ENCODE measurements around the gene ACTN1.
A peak's percentile ranks its signal among the peaks of the same experiment; 100 is the strongest.
"Not testable (repeated sequence)": the region's sequence is repeated elsewhere in the genome, so short reads cannot be mapped to it uniquely, and the experiment has no call there.

Gene ACTN1

DNA sequence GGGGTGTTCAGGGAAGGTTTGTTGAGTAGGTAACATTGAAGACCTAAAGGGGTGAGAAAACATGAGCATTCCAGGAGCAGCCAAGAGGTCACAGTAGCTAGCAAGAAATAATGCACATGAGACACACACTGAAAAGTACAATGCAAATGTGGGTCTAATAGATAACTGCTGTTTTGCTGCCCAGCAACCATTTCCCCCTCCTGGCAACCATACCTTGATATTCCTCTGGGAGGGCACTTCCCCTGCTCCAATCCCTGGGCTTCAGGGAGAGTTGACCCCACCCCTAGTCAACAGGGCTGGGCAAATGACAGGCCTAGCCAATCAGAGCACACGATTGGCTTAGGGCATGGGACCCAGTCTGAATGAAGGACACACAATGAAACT is 8.5 kb upstream of the ACTN1 start:
- DNase-seq (ENCODE audit: insufficient read length, low spot score) (no peak), FAIRE-seq (no peak)

- FAIRE-seq = no peak
Measured at GRCh38 chr14:68986926-68987652, 8.0 kb upstream of the ACTN1 start.

DNA sequence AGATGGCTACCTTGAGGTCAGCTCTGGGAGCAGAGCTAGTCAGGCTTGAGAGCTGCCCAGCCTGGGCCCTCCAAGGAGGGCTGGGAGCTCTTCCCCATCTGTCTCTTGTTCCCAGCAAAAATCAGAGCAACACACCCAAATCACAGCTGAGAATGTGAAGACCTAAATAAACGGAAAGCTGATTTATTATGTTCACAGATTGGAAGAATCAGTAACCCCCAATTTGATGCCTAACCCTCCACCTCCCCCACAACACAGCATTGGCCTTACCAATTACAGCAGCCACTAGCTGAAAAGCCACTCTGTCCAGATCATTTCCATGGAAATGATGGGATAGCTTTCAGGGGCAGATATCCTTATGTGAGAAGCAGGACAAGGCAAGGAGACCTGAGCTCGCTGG is 7.1 kb upstream of the ACTN1 start:
- DNase-seq (ENCODE audit: insufficient read length, low spot score) (no peak), FAIRE-seq (no peak)

More at GRCh38 chr14:68986926-68987652, 8.0 kb upstream of the ACTN1 start:
- no peak for DNase-seq (ENCODE audit: insufficient read length, low spot score)

- DNase-seq (ENCODE audit: insufficient read length, low spot score) (no peak), FAIRE-seq (no peak)
Measured at GRCh38 chr14:68984686-68985085, 5.6 kb upstream of the ACTN1 start.

- DNase-seq (ENCODE audit: insufficient read length, low spot score) (no peak), FAIRE-seq (no peak)
Measured at GRCh38 chr14:68983191-68983590, 4.1 kb upstream of the ACTN1 start.

DNA sequence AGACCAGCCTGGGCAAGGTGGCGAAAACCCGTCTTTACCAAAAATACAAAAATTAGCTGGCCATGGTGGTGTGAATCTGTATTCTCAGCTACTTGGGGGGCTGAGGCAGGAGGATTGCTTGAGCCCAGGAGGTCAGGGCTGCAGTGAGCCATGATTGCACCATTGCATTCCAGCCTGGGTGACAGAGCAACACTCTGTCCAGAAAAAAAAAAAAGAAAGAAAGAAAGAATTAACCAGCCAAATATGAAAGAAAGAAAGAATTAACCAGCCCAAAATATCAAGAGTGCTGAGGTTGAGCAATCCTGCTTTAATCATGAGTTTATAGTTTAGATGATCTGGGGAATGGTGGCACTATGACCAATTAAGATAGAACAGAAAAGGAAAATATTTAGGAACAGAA is 3.5 kb upstream of the ACTN1 start:
- no peak for DNase-seq (ENCODE audit: insufficient read length, low spot score)
- no peak for FAIRE-seq

- FAIRE-seq = no peak
Measured at GRCh38 chr14:68981539-68981976, 2.5 kb upstream of the ACTN1 start.

DNA sequence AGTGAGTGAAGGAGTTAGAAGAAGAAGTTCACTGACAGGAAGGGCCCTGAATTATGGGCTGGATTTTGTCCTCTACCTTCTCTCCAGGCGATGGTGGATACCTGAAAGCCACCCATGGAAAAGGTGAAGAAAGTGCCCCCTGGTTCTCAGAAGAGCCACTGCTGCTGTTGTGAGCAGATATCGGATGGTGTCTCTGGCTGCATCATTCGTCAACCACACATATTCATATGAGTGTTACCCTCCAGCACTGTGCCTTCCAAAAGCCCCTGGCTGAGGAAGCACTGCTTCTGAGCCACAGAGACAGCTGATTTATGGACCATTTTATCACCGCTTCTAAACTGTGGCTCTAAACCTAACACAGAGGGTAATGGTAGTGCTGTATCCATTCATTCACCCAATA is 2.0 kb upstream of the ACTN1 start:
- no peak for FAIRE-seq

More at GRCh38 chr14:68981539-68981976, 2.5 kb upstream of the ACTN1 start:
- no peak for DNase-seq (ENCODE audit: insufficient read length, low spot score)

GRCh38 chr14:68979722-68980451 is 785 bp upstream of the ACTN1 start:
- FAIRE-seq (no peak), DNase-seq (ENCODE audit: insufficient read length, low spot score) (no peak)

More for the DNA sequence above, 2.0 kb upstream of the ACTN1 start:
- no peak for DNase-seq (ENCODE audit: insufficient read length, low spot score)

DNA sequence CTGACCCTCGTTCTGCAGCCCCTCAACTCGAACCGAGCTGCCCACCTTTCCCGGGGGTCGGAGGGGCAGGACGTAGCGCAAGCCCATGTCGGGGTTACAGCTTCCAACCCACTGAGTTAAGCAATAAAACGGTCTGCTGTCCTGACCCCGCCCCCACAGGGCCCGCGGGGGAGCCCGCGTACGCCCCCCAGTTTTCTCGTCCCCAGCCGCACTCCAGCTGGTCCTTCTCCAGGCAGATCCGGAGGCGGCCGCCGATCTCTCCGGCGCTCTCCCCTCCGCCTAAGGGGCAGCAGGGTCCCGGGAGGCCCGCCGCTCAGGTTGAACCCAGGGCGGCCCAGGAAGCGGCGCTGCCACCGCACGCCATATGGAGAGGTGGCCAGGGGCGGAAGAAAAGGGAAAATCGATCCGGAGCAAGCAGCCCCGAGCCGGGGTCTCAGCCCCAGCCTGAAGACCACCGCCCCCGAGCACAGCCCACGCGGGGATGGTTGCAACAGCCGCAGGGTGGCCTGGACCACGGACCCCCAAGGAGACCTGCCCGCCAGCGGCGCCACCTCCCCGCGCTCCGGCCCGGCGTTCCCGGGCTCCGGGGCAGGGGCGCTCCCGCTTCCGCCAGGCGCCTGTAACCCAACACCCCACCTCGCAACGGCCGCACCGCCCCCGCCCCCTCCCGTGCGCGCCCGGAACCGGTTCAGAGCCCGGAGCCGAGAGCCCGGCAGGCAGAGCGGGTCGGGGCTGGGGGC is 760 bp downstream of the ACTN1 start:
- DNase-seq (ENCODE audit: insufficient read length, low spot score) (peak; percentile 49), FAIRE-seq (no peak)

- DNase-seq (ENCODE audit: insufficient read length, low spot score) (peak; percentile 45), FAIRE-seq (peak; percentile 4)
Measured at GRCh38 chr14:68977718-68978171, 1.4 kb downstream of the ACTN1 start.

- FAIRE-seq (peak; percentile 37), DNase-seq (ENCODE audit: insufficient read length, low spot score) (no peak)
Measured at GRCh38 chr14:68977180-68977717, 1.9 kb downstream of the ACTN1 start.

GRCh38 chr14:68976160-68977067 is 2.7 kb downstream of the ACTN1 start:
- FAIRE-seq (no peak), DNase-seq (ENCODE audit: insufficient read length, low spot score) (no peak)

DNA sequence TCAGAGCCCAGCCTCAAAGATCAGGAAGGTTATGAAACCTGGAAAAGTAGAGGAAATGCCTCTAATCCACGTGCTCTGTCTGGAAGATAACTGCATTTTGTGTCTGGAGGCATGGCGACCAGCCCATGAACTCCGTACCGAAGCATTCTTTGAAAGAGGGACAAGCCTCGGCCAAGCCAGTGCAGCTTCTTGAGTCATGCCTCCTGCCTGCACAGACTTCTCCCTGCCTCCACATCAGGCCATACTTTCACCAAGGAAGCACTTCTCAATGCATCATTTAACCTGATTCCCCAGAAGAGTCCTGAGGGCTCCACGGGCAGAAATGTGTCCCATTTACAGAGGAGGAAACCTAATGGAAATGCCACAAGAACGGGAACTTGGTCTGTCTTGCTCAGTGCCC is 3.4 kb downstream of the ACTN1 start:
- DNase-seq (ENCODE audit: insufficient read length, low spot score) (no peak), FAIRE-seq (no peak)

DNA sequence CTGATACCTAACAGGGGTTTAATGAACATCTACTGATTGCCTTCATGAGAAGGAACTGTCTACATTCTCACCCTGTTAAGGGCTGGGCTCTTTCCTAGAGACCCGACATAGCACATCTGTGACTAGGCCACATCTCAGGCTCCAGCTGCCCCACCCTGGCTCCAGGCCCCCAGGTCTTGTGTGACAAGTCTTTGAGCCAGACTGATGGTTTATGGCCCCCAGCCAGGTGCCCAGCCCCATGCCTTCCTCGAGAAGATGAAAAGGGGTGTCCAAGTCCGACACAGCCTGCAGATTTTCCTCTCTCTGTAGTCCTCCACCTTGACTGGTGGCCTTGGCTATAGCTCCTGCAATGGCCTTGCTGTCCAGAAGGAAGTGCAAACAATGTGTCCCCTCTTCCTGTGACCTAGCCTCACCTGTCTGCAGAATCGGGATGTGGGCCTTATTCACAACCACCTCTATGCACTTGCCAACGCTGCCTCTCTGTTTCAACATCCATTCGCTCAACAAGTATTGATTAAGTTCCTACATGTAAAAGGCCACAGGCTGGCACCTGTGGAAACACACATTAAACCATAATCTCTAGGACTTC is 4.2 kb downstream of the ACTN1 start:
- DNase-seq (ENCODE audit: insufficient read length, low spot score) = no peak
- no peak for FAIRE-seq

- DNase-seq (ENCODE audit: insufficient read length, low spot score) (no peak), FAIRE-seq (no peak)
Measured at GRCh38 chr14:68973639-68974038, 5.5 kb downstream of the ACTN1 start.

DNA sequence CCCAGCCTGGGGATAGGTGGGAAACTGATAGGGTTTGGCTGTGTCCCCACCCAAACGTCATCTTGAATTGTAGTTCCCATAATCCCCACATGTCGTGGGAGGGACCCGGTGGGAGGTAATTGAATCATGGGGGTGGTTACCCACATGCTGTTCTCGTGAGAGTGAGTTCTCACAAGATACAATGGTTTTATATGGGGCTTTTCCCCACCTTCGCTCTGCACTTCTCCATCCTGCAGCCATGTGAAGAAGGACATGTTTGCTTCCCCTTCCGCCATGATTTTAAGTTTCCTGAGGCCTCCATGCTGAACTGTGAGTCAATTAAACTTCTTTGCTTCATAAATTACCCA is 5.9 kb downstream of the ACTN1 start:
- FAIRE-seq = not testable (repeated sequence)

GRCh38 chr14:68972507-68973218 is 6.4 kb downstream of the ACTN1 start:
- DNase-seq (ENCODE audit: insufficient read length, low spot score) (no peak), FAIRE-seq (no peak)

More for the DNA sequence above, 5.9 kb downstream of the ACTN1 start:
- DNase-seq (ENCODE audit: insufficient read length, low spot score) = not testable (repeated sequence)

DNA sequence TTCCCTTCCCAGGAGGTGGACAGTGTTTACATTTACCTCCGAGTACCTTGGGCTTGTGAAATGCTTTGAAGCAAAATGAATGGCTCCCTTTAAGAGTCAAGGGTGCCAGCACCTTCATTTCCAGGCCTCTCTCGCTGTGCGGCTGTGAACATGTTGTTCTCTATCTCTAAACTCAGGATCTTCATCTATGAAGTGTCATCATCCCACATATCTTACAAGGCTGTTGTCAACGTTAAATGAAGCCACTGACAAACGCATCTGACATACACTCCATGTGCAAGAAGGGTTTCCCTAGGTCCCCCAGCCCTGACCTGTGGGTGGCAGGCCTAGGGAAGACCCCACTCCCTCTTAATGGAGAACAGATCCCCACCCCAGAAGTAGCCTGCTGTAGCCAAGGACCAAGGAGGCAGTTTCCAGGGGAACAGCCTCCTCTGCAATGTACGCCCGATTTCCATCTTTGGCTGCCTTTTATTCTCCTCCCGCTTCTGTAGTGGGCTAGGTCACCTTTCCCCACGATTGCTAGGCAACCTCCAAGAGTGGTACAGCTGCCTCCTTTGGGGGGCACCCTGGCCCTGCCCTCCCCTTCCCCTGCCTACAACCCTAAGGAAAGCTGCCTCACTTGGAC is 7.6 kb downstream of the ACTN1 start:
- DNase-seq (ENCODE audit: insufficient read length, low spot score) (no peak), FAIRE-seq (no peak)

All from GM19239 (cell line).